ENCODE results near the gene LAMC3.

The LAMC3 gene

DNA sequence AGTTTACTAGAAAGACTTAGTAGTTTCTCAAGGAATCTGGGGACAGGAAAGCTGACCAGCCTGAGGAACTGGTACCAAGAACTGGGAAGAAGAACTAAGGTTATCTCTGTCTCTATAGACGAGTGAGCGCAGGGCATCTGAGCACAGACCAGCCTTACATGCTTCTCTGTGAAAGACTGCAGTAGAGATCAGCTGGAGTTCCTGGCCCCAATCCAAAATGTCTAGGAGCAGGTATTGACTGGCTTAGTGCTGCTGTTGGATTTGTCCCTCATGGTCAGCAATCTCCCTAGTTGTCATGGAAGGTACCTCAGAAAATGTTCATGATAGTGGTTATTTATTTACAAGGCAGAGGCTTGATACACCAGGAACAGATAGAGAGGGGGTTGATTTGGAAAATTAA, 129.7 kb downstream of the LAMC3 start:
- Histone ChIP-seq H3K4me3 (ENCODE audit: low read length) (no peak overlapping the region), H3K9ac (ENCODE audit: low read length) (no peak overlapping the region), H3K27me3 (replicated peaks; ENCODE audit: control insufficient read depth, insufficient read depth, low read length) (no peaks in the 10 kb centered on the region), H3K4me1 (ENCODE audit: control insufficient read depth, insufficient read depth, low read length) (no peaks in the 10 kb centered on the region), H3K36me3 (ENCODE audit: control insufficient read depth, insufficient read depth, low read length, severe bottlenecking) (peaks cover 96% of the 10 kb centered on the region), H3K9me3 (ENCODE audit: control insufficient read depth, low read length) (no peaks in the 10 kb centered on the region)
- DNase-seq (ENCODE audit: low read depth), result no peak

DNA sequence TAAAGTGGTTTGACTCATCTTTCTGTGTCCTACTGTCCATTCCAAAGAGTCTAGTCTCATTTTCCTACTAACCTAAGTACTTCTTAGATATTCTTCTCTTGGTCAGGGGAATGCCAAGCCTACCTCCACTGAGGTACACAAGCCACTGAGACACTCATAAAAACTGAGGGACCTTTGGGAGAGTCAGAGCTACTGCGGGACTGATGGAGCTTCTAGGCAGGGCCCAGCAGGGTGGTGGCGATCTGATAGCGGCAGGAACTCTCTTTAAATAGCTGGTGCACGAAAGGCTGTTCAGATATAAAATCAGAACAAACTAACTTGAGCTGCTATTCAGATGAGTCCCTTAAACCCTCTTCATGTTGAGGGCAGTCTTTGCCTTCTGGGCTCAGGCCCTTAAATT, 131.1 kb downstream of the LAMC3 start:
- H3K9ac ChIP-seq (ENCODE audit: low read length), result no peak overlapping the region
- no peaks in the 10 kb centered on the region for H3K9me3 ChIP-seq (ENCODE audit: control insufficient read depth, low read length)
- no peaks in the 10 kb centered on the region for H3K27me3 ChIP-seq (replicated peaks; ENCODE audit: control insufficient read depth, insufficient read depth, low read length)
- no peaks in the 10 kb centered on the region for H3K4me1 ChIP-seq (ENCODE audit: control insufficient read depth, insufficient read depth, low read length)
- H3K4me3 ChIP-seq (ENCODE audit: low read length), result no peak overlapping the region
- H3K36me3 ChIP-seq (ENCODE audit: control insufficient read depth, insufficient read depth, low read length, severe bottlenecking), result peaks cover 96% of the 10 kb centered on the region
- no peak for DNase-seq (ENCODE audit: low read depth)

DNA sequence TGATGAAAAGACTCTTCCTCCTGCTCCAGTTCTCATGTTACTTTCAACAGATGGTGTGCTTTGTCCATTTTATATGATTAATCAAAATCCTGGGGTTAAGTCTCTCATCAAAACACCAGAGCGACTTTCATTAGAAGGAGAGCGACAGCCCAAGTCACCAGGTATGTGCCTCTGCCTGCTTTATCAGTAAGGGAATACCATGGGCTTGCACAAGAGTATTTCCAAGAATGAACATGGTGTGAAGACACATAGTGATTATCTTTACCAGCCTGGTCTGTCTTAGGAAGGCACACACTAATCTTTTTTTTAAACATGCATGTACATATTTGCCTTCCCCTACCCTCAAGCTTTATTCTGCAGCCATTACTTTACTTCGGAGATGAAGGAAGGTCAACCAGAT, 131.6 kb downstream of the LAMC3 start:
- no peak for DNase-seq (ENCODE audit: low read depth)
- H3K9ac ChIP-seq (ENCODE audit: low read length), result no peak overlapping the region
- peaks cover 96% of the 10 kb centered on the region for H3K36me3 ChIP-seq (ENCODE audit: control insufficient read depth, insufficient read depth, low read length, severe bottlenecking)
- no peaks in the 10 kb centered on the region for H3K4me1 ChIP-seq (ENCODE audit: control insufficient read depth, insufficient read depth, low read length)
- no peaks in the 10 kb centered on the region for H3K27me3 ChIP-seq (replicated peaks; ENCODE audit: control insufficient read depth, insufficient read depth, low read length)
- no peaks in the 10 kb centered on the region for H3K9me3 ChIP-seq (ENCODE audit: control insufficient read depth, low read length)
- H3K4me3 ChIP-seq (ENCODE audit: low read length), result no peak overlapping the region

DNA sequence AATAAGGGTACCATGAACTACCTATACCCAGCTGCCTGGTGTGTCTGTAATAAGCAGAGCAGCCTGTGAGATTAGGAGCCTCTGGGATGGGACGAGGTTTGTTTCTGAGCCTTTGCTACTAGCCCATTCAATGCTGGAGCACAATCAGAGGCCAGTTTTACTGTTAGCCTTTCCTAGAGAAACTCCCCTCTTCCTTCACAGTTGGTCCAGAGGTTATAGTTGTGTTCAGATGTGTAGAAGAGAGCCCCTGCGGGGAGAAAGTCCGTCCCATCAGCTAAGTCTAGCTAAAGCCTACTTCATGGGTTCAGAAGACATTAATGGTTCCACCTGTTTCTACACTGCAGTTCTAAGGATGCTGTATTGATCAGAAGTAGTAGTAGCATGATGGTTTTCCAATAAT, 133.2 kb downstream of the LAMC3 start:
- no peak overlapping the region for H3K9ac ChIP-seq (ENCODE audit: low read length)
- DNase-seq (ENCODE audit: low read depth), result no peak
- H3K27me3 ChIP-seq (replicated peaks; ENCODE audit: control insufficient read depth, insufficient read depth, low read length), result no peaks in the 10 kb centered on the region
- H3K4me3 ChIP-seq (ENCODE audit: low read length), result no peak overlapping the region
- H3K9me3 ChIP-seq (ENCODE audit: control insufficient read depth, low read length), result no peaks in the 10 kb centered on the region
- H3K4me1 ChIP-seq (ENCODE audit: control insufficient read depth, insufficient read depth, low read length), result no peaks in the 10 kb centered on the region
- peaks cover 96% of the 10 kb centered on the region for H3K36me3 ChIP-seq (ENCODE audit: control insufficient read depth, insufficient read depth, low read length, severe bottlenecking)
